ENCODE results near the gene GBP7. TPM values are rescaled to one million over a fixed set of nuclear protein-coding genes. Genes with fewer than 3 reads are reported as not detected.

GBP7 gene
- total RNA-seq, 1 donor from 2014 or later = not detected

- Histone ChIP-seq H3K36me3 (ENCODE audit: control insufficient read depth, insufficient read depth, low read length) (no peaks in the 10 kb centered on the region), H3K27me3 (ENCODE audit: control insufficient read depth, insufficient read depth, low read length) (no peaks in the 10 kb centered on the region), H3K4me3 (ENCODE audit: low read depth, low read length) (no peak overlapping the region)
- TF ChIP-seq, protein P1, sequence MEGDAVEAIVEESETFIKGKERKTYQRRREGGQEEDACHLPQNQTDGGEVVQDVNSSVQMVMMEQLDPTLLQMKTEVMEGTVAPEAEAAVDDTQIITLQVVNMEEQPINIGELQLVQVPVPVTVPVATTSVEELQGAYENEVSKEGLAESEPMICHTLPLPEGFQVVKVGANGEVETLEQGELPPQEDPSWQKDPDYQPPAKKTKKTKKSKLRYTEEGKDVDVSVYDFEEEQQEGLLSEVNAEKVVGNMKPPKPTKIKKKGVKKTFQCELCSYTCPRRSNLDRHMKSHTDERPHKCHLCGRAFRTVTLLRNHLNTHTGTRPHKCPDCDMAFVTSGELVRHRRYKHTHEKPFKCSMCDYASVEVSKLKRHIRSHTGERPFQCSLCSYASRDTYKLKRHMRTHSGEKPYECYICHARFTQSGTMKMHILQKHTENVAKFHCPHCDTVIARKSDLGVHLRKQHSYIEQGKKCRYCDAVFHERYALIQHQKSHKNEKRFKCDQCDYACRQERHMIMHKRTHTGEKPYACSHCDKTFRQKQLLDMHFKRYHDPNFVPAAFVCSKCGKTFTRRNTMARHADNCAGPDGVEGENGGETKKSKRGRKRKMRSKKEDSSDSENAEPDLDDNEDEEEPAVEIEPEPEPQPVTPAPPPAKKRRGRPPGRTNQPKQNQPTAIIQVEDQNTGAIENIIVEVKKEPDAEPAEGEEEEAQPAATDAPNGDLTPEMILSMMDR (IDR thresholded peaks at IDR 0.05; ENCODE audit: insufficient read depth, low read length, poor library complexity, severe bottlenecking) = no peak
- DNase-seq (ENCODE audit: low read depth) = no peak
Measured at GRCh38 chr1:89147678-89148658, 27.8 kb downstream of the GBP7 start.

GRCh38 chr1:89146721-89147120, 29.1 kb downstream of the GBP7 start:
- TF ChIP-seq, protein P1 (IDR thresholded peaks at IDR 0.05; ENCODE audit: insufficient read depth, low read length, poor library complexity, severe bottlenecking) = no peak
- no peak overlapping the region for H3K4me3 ChIP-seq (ENCODE audit: low read depth, low read length)
- H3K36me3 ChIP-seq (ENCODE audit: control insufficient read depth, insufficient read depth, low read length) = no peaks in the 10 kb centered on the region
- no peaks in the 10 kb centered on the region for H3K27me3 ChIP-seq (ENCODE audit: control insufficient read depth, insufficient read depth, low read length)
- no peak for DNase-seq (ENCODE audit: low read depth)

- H3K27me3 ChIP-seq (ENCODE audit: control insufficient read depth, insufficient read depth, low read length) = no peaks in the 10 kb centered on the region
- TF ChIP-seq, protein P1 (IDR thresholded peaks at IDR 0.05; ENCODE audit: insufficient read depth, low read length, poor library complexity, severe bottlenecking) = no peak
Measured at GRCh38 chr1:89143484-89143883, 32.3 kb downstream of the GBP7 start.

DNA sequence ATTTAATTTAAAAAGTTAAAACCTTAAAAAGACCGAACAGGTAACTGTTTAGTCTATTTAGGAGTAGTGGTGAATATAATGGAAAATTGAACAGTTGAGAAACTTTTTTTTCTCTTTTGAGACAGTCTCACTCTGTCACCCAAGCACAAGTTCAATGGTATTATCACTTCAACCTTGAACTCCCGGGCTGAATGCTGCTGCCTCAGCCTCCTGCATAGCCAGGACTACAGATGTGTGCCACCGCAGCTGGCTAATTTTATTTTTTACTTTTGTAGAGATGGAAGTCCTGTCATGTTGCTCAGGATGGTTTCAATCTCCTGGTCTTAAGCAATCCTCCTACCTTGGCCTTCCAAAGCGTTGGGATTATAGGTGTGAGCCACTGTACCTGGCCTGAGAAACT, 33.6 kb downstream of the GBP7 start:
- TF ChIP-seq, protein P1 (IDR thresholded peaks at IDR 0.05; ENCODE audit: insufficient read depth, low read length, poor library complexity, severe bottlenecking) = no peak
- DNase-seq (ENCODE audit: low read depth) = no peak

More at GRCh38 chr1:89143484-89143883, 32.3 kb downstream of the GBP7 start:
- DNase-seq (ENCODE audit: low read depth) = no peak
- H3K36me3 ChIP-seq (ENCODE audit: control insufficient read depth, insufficient read depth, low read length) = no peaks in the 10 kb centered on the region
- no peak overlapping the region for H3K4me3 ChIP-seq (ENCODE audit: low read depth, low read length)

GRCh38 chr1:89133747-89134146, 42.1 kb downstream of the GBP7 start:
- Histone ChIP-seq H3K4me3 (ENCODE audit: low read depth, low read length) (no peak overlapping the region), H3K36me3 (ENCODE audit: control insufficient read depth, insufficient read depth, low read length) (no peaks in the 10 kb centered on the region), H3K27me3 (ENCODE audit: control insufficient read depth, insufficient read depth, low read length) (no peaks in the 10 kb centered on the region)
- DNase-seq (ENCODE audit: low read depth) = no peak
- TF ChIP-seq, protein P1 (IDR thresholded peaks at IDR 0.05; ENCODE audit: insufficient read depth, low read length, poor library complexity, severe bottlenecking) = no peak

More for the DNA sequence above, 33.6 kb downstream of the GBP7 start:
- no peak overlapping the region for H3K4me3 ChIP-seq (ENCODE audit: low read depth, low read length)
- H3K27me3 ChIP-seq (ENCODE audit: control insufficient read depth, insufficient read depth, low read length) = no peaks in the 10 kb centered on the region
- no peaks in the 10 kb centered on the region for H3K36me3 ChIP-seq (ENCODE audit: control insufficient read depth, insufficient read depth, low read length)

Measured in kidney epithelial cell (primary cell).